SK-N-SH (cell line): Measurements from ENCODE around the gene KLHL35. TPM values are rescaled to one million over a fixed set of nuclear protein-coding genes. Genes with fewer than 3 reads are reported as not detected.

ENCODE experiments used
- CTCF ChIA-PET: fragments of 300-600, 350-600 bp; formaldehyde crosslinking; extraction: SDS; loops from one replicate; lab custom pipeline; 2021; lab: Yijun Ruan, JAX
- POLR2A ChIA-PET: fragments of 350-600 bp; sonication (Branson Sonifier 250); formaldehyde crosslinking; extraction: SDS; loops from one replicate; lab custom pipeline; 2020; ENCODE audit warnings: antibody characterized with exemption, inconsistent platforms; lab: Yijun Ruan, JAX
- DNase-seq: peaks from one replicate; pipeline ENCODE4 v3.0.0; 2012
- H2AFZ ChIP-seq: fragments of 200-600 bp; sonication (generic); 2 replicates; pipeline ENCODE4 v1.8.1; 2016; ENCODE audit warnings: antibody characterized with exemption, mild to moderate bottlenecking, low read depth
- H3F3A ChIP-seq: fragments of 200-600 bp; sonication (generic); replicated peaks from 2 replicates; pipeline ENCODE3; 2016; ENCODE audit warnings: antibody characterized with exemption, mild to moderate bottlenecking; ENCODE audit not compliant: insufficient read depth
- H3K27ac ChIP-seq, 2 experiments: fragments of 200-500 bp in 1 of 2; fragments of 200-600 bp in 1 of 2; sonication (Bioruptor generic) in 1 of 2; sonication (generic), shearing (Covaris generic) in 1 of 2; 2 replicates each; pipeline versions ENCODE4 v1.5.1 to v1.6.1; 2014 to 2016; ENCODE audit warnings: low read depth in 2 of 2, inconsistent platforms in 1 of 2, low read length in 1 of 2, mild to moderate bottlenecking in 1 of 2, mixed read lengths in 1 of 2
- H3K27me3 ChIP-seq: fragments of 200-600 bp; sonication (generic), shearing (Covaris generic); 2 replicates; pipeline ENCODE4 v1.6.1; 2016; ENCODE audit warnings: mixed run types; ENCODE audit not compliant: insufficient read depth
- H3K36me3 ChIP-seq, 2 experiments: fragments of 200-500 bp in 1 of 2; fragments of 200-600 bp in 1 of 2; sonication (Bioruptor generic) in 1 of 2; sonication (generic) in 1 of 2; replicated peaks in 1 of 2; 2 replicates each; pipeline versions ENCODE3 to v1.5.1; 2014 to 2016; ENCODE audit warnings: low read length in 1 of 2, mild to moderate bottlenecking in 1 of 2; ENCODE audit not compliant: insufficient read depth in 2 of 2, control insufficient read depth in 1 of 2
- H3K4me1 ChIP-seq, 2 experiments: fragments of 200-500 bp in 1 of 2; fragments of 200-600 bp in 1 of 2; sonication (Bioruptor generic) in 1 of 2; sonication (generic), shearing (Covaris generic) in 1 of 2; 2 replicates each; pipeline versions ENCODE4 v1.5.1 to v1.6.1; 2014 to 2016; ENCODE audit warnings: low read depth in 1 of 2, low read length in 1 of 2, mixed run types in 1 of 2; ENCODE audit not compliant: insufficient read depth in 2 of 2, control insufficient read depth in 1 of 2
- H3K4me2 ChIP-seq: fragments of 200-600 bp; sonication (generic), shearing (Covaris generic); 2 replicates; pipeline ENCODE4 v1.6.1; 2017; ENCODE audit warnings: mixed run types
- H3K4me3 ChIP-seq, 2 experiments: fragments of 200-500 bp in 1 of 2; fragments of 200-600 bp in 1 of 2; sonication (Bioruptor generic) in 1 of 2; sonication (generic), shearing (Covaris generic) in 1 of 2; 2 replicates each; pipeline versions ENCODE4 v1.5.1 to v1.8.1; 2014 to 2016; ENCODE audit warnings: low read depth in 2 of 2, inconsistent platforms in 1 of 2, low read length in 1 of 2, mild to moderate bottlenecking in 1 of 2, mixed read lengths in 1 of 2, moderate library complexity in 1 of 2
- H3K79me2 ChIP-seq: fragments of 200-600 bp; sonication (generic); 2 replicates; pipeline ENCODE4 v1.8.1; 2017; ENCODE audit warnings: mild to moderate bottlenecking; ENCODE audit not compliant: insufficient read depth
- H3K9ac ChIP-seq: fragments of 200-600 bp; sonication (generic); 2 replicates; pipeline ENCODE4 v1.6.1; 2017; ENCODE audit warnings: mixed run types
- H3K9me2 ChIP-seq: fragments of 200-600 bp; sonication (generic); 2 replicates; pipeline ENCODE4 v1.6.1; 2017; ENCODE audit warnings: mixed run types
- H3K9me3 ChIP-seq: fragments of 200-600 bp; sonication (generic); 2 replicates; pipeline ENCODE4 v1.6.1; 2017; ENCODE audit warnings: mixed run types, mild to moderate bottlenecking, moderate library complexity
- H4K20me1 ChIP-seq: fragments of 200-600 bp; sonication (generic); 2 replicates; pipeline ENCODE4 v1.6.1; 2017; ENCODE audit warnings: mild to moderate bottlenecking, mixed run types; ENCODE audit not compliant: insufficient read depth
- CHD2 ChIP-seq: fragments of 150-350 bp; IDR thresholded peaks from 2 replicates; pipeline ENCODE4 v1.6.1; 2018; ENCODE audit warnings: low read length; ENCODE audit not compliant: partially characterized antibody
- ELF1 ChIP-seq: IDR thresholded peaks from 2 replicates; pipeline ENCODE4 v1.4.0; 2012
- EZH2phosphoT487 ChIP-seq: fragments of 200-600 bp; sonication (generic); IDR thresholded peaks from 2 replicates; pipeline ENCODE4 v1.6.1; 2017; ENCODE audit warnings: low read depth, mixed run types, mild to moderate bottlenecking, antibody characterized with exemption, moderate library complexity, borderline replicate concordance
- FOSL2 ChIP-seq: IDR thresholded peaks from 2 replicates; pipeline ENCODE4 v1.4.0; 2012; ENCODE audit warnings: low read depth, mild to moderate bottlenecking, moderate library complexity, borderline replicate concordance
- GATA2 ChIP-seq: sonication (generic); formaldehyde crosslinking; IDR thresholded peaks from 2 replicates; pipeline ENCODE4 v1.5.0; 2020; ENCODE audit warnings: mild to moderate bottlenecking, missing genetic modification reagents
- JUND ChIP-seq: IDR thresholded peaks from 2 replicates; pipeline ENCODE4 v1.4.0; 2012
- MAX ChIP-seq: IDR thresholded peaks from 2 replicates; pipeline ENCODE4 v1.4.0; 2012; ENCODE audit warnings: low read depth
- NFIC ChIP-seq: IDR thresholded peaks from 2 replicates; pipeline ENCODE4 v1.4.0; 2012; ENCODE audit warnings: borderline replicate concordance
- POLR2AphosphoS5 ChIP-seq: IDR thresholded peaks from 2 replicates; pipeline ENCODE4 v1.6.1; 2012; ENCODE audit warnings: low read depth, low read length
- RXRA ChIP-seq: IDR thresholded peaks from 2 replicates; pipeline ENCODE4 v1.4.0; 2012; ENCODE audit warnings: low read depth, mild to moderate bottlenecking, borderline replicate concordance
- TCF12 ChIP-seq: IDR thresholded peaks from 2 replicates; pipeline ENCODE4 v1.4.0; 2012
- TEAD4 ChIP-seq: IDR thresholded peaks from 2 replicates; pipeline ENCODE4 v1.4.0; 2012; ENCODE audit warnings: mild to moderate bottlenecking, borderline replicate concordance; ENCODE audit not compliant: insufficient read depth
- USF1 ChIP-seq: IDR thresholded peaks from 2 replicates; pipeline ENCODE4 v1.4.0; 2012; ENCODE audit warnings: low read depth, borderline replicate concordance
- YY1 ChIP-seq: IDR thresholded peaks from 2 replicates; pipeline ENCODE4 v1.4.0; 2012; ENCODE audit warnings: low read depth, mild to moderate bottlenecking
- WGBS: methylation state at CpG from one replicate; pipeline ENCODE4 v1.1.6; 2017; ENCODE audit warnings: low lambda C conversion rate; 5-methylcytosine and 5-hydroxymethylcytosine counted together
- polyA plus RNA-seq, 3 experiments: library from polyadenylated mRNA; depleted of rRNA; stranded (reverse); fragments of >200 nt; gene quantifications; 2 replicates each; pipeline ENCODE4 v1.2.3, GENCODE V29; 2012
- TF ChIP-seq, protein P1 (sequence below): fragments of 200-600 bp; sonication (generic); IDR thresholded peaks from 2 replicates; pipeline ENCODE4 v1.6.1; 2017; ENCODE audit warnings: antibody characterized with exemption, mild to moderate bottlenecking, moderate library complexity
- TF ChIP-seq, protein P2 (sequence below): fragments of 150-350 bp; IDR thresholded peaks from 2 replicates; pipeline ENCODE4 v1.6.1; 2017; ENCODE audit warnings: antibody characterized with exemption, low read length, low read depth, borderline replicate concordance
- TF ChIP-seq, protein P3 (sequence below): IDR thresholded peaks from 2 replicates; pipeline ENCODE4 v1.4.0; 2012; ENCODE audit warnings: low read depth, borderline replicate concordance
- TF ChIP-seq, protein P4 (sequence below): fragments of 150-350 bp; IDR thresholded peaks from 2 replicates; pipeline ENCODE4 v1.6.1; 2016; ENCODE audit warnings: mild to moderate bottlenecking, low read depth, low read length

Gene KLHL35
- polyA plus RNA-seq, 1 of the 3 experiments (the other 2 are of a cell fraction) = 1.7 TPM

DNA sequence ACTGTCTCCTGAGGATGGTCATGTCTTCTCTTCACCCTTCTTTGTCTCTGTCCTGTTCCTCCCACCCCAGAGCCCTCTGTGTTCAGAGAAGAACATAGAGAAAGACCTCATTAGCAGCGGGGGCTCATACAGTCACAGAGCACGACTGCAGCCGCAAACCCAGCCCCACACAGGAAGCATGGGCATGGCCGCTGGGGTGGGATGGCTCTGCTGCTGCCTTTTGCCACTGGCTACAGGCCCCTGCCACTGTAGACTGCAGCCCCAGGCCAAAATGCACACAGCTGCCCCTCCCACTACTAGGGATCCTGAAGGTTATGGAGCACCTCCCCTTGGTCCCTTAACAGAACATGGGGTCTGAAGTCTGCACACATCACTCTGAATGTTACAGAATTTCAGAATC is 34.9 kb upstream of the KLHL35 start:
- H3K4me2 ChIP-seq = no peak overlapping the region
- no peaks in the 10 kb centered on the region for H4K20me1 ChIP-seq
- no peaks in the 10 kb centered on the region for H3K9me2 ChIP-seq
- ChIA-PET CTCF (interaction anchor here (1.0 to 1.9 kb wide), 2 partner anchors 23 to 79 kb away, joined by 3 to 10 read pairs; no protein-coding TSS in a partner anchor), POLR2A (no interaction called here)
- no peaks in the 10 kb centered on the region for H3K27me3 ChIP-seq
- no peak overlapping the region for H3K4me3 ChIP-seq
- no peak overlapping the region for H3K27ac ChIP-seq
- 93% methylated on average over 3 of the region's 4 CpGs for WGBS
- no peaks in the 10 kb centered on the region for H3K79me2 ChIP-seq
- peaks cover 2% of the 10 kb centered on the region for H3F3A ChIP-seq
- H3K4me1 ChIP-seq = peaks cover 0 to 52% of the 10 kb centered on the region in 2 experiments; a peak in 3 of 4 replicates
- H3K36me3 ChIP-seq = no peaks in the 10 kb centered on the region
- no peak overlapping the region for H2AFZ ChIP-seq
- no peak overlapping the region for H3K9ac ChIP-seq
- TF ChIP-seq POLR2AphosphoS5 (no peak), NFIC (no peak), TEAD4 (no peak), EZH2phosphoT487 (no peak), USF1 (no peak)
- TF ChIP-seq, protein P1, sequence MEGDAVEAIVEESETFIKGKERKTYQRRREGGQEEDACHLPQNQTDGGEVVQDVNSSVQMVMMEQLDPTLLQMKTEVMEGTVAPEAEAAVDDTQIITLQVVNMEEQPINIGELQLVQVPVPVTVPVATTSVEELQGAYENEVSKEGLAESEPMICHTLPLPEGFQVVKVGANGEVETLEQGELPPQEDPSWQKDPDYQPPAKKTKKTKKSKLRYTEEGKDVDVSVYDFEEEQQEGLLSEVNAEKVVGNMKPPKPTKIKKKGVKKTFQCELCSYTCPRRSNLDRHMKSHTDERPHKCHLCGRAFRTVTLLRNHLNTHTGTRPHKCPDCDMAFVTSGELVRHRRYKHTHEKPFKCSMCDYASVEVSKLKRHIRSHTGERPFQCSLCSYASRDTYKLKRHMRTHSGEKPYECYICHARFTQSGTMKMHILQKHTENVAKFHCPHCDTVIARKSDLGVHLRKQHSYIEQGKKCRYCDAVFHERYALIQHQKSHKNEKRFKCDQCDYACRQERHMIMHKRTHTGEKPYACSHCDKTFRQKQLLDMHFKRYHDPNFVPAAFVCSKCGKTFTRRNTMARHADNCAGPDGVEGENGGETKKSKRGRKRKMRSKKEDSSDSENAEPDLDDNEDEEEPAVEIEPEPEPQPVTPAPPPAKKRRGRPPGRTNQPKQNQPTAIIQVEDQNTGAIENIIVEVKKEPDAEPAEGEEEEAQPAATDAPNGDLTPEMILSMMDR = no peak
- TF ChIP-seq, protein P2, sequence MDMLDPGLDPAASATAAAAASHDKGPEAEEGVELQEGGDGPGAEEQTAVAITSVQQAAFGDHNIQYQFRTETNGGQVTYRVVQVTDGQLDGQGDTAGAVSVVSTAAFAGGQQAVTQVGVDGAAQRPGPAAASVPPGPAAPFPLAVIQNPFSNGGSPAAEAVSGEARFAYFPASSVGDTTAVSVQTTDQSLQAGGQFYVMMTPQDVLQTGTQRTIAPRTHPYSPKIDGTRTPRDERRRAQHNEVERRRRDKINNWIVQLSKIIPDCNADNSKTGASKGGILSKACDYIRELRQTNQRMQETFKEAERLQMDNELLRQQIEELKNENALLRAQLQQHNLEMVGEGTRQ = no peak
- TF ChIP-seq, protein P3, sequence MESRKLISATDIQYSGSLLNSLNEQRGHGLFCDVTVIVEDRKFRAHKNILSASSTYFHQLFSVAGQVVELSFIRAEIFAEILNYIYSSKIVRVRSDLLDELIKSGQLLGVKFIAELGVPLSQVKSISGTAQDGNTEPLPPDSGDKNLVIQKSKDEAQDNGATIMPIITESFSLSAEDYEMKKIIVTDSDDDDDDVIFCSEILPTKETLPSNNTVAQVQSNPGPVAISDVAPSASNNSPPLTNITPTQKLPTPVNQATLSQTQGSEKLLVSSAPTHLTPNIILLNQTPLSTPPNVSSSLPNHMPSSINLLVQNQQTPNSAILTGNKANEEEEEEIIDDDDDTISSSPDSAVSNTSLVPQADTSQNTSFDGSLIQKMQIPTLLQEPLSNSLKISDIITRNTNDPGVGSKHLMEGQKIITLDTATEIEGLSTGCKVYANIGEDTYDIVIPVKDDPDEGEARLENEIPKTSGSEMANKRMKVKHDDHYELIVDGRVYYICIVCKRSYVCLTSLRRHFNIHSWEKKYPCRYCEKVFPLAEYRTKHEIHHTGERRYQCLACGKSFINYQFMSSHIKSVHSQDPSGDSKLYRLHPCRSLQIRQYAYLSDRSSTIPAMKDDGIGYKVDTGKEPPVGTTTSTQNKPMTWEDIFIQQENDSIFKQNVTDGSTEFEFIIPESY = no peak
- no peak for DNase-seq
- H3K9me3 ChIP-seq = no peaks in the 10 kb centered on the region

- Histone ChIP-seq H3K9me2 (no peaks in the 10 kb centered on the region), H3K27me3 (no peaks in the 10 kb centered on the region), H3K79me2 (no peaks in the 10 kb centered on the region), H2AFZ (no peak overlapping the region), H3K36me3 (no peaks in the 10 kb centered on the region), H3K4me1 (peaks cover 0 to 51% of the 10 kb centered on the region in 2 experiments; a peak in 3 of 4 replicates), H3K27ac (no peak overlapping the region), H3F3A (peaks cover 2% of the 10 kb centered on the region), H3K4me2 (no peak overlapping the region), H3K9ac (no peak overlapping the region), H3K9me3 (no peaks in the 10 kb centered on the region), H3K4me3 (no peak overlapping the region), H4K20me1 (no peaks in the 10 kb centered on the region)
- WGBS = 90% methylated on average over 7 of the region's 8 CpGs
- CTCF ChIA-PET = no interaction called here
- POLR2A ChIA-PET = no interaction called here
- no peak for DNase-seq
- TF ChIP-seq JUND = no peak
- no peak for TF ChIP-seq CHD2
- TF ChIP-seq TCF12 = no peak
- TF ChIP-seq GATA2 (CRISPR knock-in tag) = no peak
- no peak for TF ChIP-seq FOSL2
- TF ChIP-seq, protein P4, sequence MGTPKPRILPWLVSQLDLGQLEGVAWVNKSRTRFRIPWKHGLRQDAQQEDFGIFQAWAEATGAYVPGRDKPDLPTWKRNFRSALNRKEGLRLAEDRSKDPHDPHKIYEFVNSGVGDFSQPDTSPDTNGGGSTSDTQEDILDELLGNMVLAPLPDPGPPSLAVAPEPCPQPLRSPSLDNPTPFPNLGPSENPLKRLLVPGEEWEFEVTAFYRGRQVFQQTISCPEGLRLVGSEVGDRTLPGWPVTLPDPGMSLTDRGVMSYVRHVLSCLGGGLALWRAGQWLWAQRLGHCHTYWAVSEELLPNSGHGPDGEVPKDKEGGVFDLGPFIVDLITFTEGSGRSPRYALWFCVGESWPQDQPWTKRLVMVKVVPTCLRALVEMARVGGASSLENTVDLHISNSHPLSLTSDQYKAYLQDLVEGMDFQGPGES = no peak
- TF ChIP-seq YY1 = no peak
- no peak for TF ChIP-seq ELF1
- no peak for TF ChIP-seq USF1
- TF ChIP-seq MAX = no peak
- TF ChIP-seq, protein P3 = no peak
- TF ChIP-seq RXRA = no peak
These were observed 34.3 kb upstream of the KLHL35 start for GRCh38 chr11:75467311-75467710.
